HepG2 (cell line): ENCODE results near the gene ADPRHL1. TPM values are rescaled to one million over a fixed set of nuclear protein-coding genes. Genes with fewer than 3 reads are reported as not detected.
A peak's percentile ranks its signal among the peaks of the same experiment; 100 is the strongest.

ENCODE experiments used
- BHLHE40 ChIP-seq: IDR thresholded peaks from 2 replicates; pipeline ENCODE4 v1.6.1; 2011; ENCODE audit warnings: low read length, improper control_type of control experiment
- FOXP4 ChIP-seq: sonication (generic); formaldehyde crosslinking; IDR thresholded peaks from 2 replicates; pipeline ENCODE4 v1.4.0; 2020; ENCODE audit warnings: missing genetic modification reagents
- HNF1A ChIP-seq, 2 experiments: sonication (generic) in 1 of 2; formaldehyde crosslinking in 1 of 2; IDR thresholded peaks; 2 replicates each; pipeline versions ENCODE4 v1.4.0 to v1.6.1; 2016 to 2020; ENCODE audit warnings: borderline replicate concordance in 1 of 2, low read depth in 1 of 2, mild to moderate bottlenecking in 1 of 2, missing genetic modification reagents in 1 of 2
- HNRNPL ChIP-seq: fragments of 200-400 bp; formaldehyde crosslinking; IDR thresholded peaks from 2 replicates; pipeline ENCODE4 v1.6.1; 2017; ENCODE audit warnings: mild to moderate bottlenecking, low read depth, low read length
- POLR2AphosphoS5 ChIP-seq: IDR thresholded peaks from 2 replicates; pipeline ENCODE4 v1.6.1; 2012; ENCODE audit warnings: low read depth, low read length
- TRAFD1 ChIP-seq: sonication (generic); formaldehyde crosslinking; IDR thresholded peaks from 2 replicates; pipeline ENCODE4 v1.5.1; 2020; ENCODE audit warnings: missing genetic modification reagents, mild to moderate bottlenecking, borderline replicate concordance
- U2AF2 ChIP-seq: fragments of 200-400 bp; formaldehyde crosslinking; IDR thresholded peaks from 2 replicates; pipeline ENCODE4 v1.6.1; 2017; ENCODE audit warnings: low read depth, mild to moderate bottlenecking, low read length
- ZBTB40 ChIP-seq, 2 experiments: fragments of 450-650 bp in 1 of 2; sonication (generic) in 1 of 2; formaldehyde crosslinking in 1 of 2; IDR thresholded peaks; 2 replicates each; pipeline versions ENCODE4 v1.6.1 to v1.8.0; 2016 to 2022; ENCODE audit warnings: antibody characterized with exemption in 1 of 2, mild to moderate bottlenecking in 1 of 2, missing genetic modification reagents in 1 of 2
- ZMYM4 ChIP-seq: sonication (generic); formaldehyde crosslinking; IDR thresholded peaks from 2 replicates; pipeline ENCODE4 v1.8.1; 2023; ENCODE audit warnings: mild to moderate bottlenecking, missing genetic modification reagents
- ZNF430 ChIP-seq: sonication (generic); formaldehyde crosslinking; IDR thresholded peaks from 2 replicates; pipeline ENCODE4 v1.9.0; 2021; ENCODE audit warnings: mild to moderate bottlenecking, missing genetic modification reagents
- polyA plus RNA-seq, 8 experiments: library from polyadenylated mRNA; depleted of rRNA in 3 of 8; stranded (reverse) in 7 of 8; unstranded in 1 of 8; fragments of >200 nt; fragmentation: Illumina TruSeq in 4 of 8; extraction: Trizol in 4 of 8; gene quantifications; 2 replicates each; pipeline versions ENCODE4 v1.2.1 to v1.2.3, GENCODE V29; 2011 to 2016; ENCODE audit warnings: low read depth in 4 of 8, missing spikeins in 1 of 8, mixed read lengths in 1 of 8; ENCODE audit not compliant: insufficient read depth in 1 of 8
- total RNA-seq, 5 experiments: library from RNA; depleted of rRNA; stranded (reverse); fragments of >200 nt; fragmentation: Illumina TruSeq; extraction: Trizol; gene quantifications; 2 replicates each; pipeline ENCODE4 v1.2.3, GENCODE V29; 2016; ENCODE audit warnings: low read depth in 1 of 5

ADPRHL1 gene
- total and polyA plus RNA-seq, 2 of the 13 experiments (the other 11 are each of a cell fraction or from before 2014, with no cell fraction given): 0.34 to 0.40 TPM

- TF ChIP-seq TRAFD1 (CRISPR knock-in tag): peak; percentile 81; the same call in 1 of the 2 replicates
- no peak for TF ChIP-seq HNRNPL
- no peak for TF ChIP-seq U2AF2
- TF ChIP-seq ZMYM4 (CRISPR knock-in tag): peak; percentile 70
- TF ChIP-seq POLR2AphosphoS5: peak; percentile 73
- peak; percentile 30; the same call in 1 of the 2 replicates for TF ChIP-seq HNF1A (IDR thresholded peaks at IDR 0.05; ENCODE audit: low read depth)
- TF ChIP-seq HNF1A (CRISPR knock-in tag; IDR thresholded peaks at IDR 0.05; ENCODE audit: borderline replicate concordance): peak; percentile 39; the same call in 1 of the 2 replicates
- TF ChIP-seq ZBTB40 (IDR thresholded peaks at IDR 0.05): no peak
- 0 out of 2 replicates have a peak, but pooled peaks have one; percentile 23 for TF ChIP-seq ZBTB40 (CRISPR knock-in tag; IDR thresholded peaks at IDR 0.05)
- peak; percentile 16; the same call in 1 of the 2 replicates for TF ChIP-seq BHLHE40
- peak; percentile 48 for TF ChIP-seq FOXP4 (CRISPR knock-in tag)
- peak; percentile 60; the same call in 1 of the 2 replicates for TF ChIP-seq ZNF430 (CRISPR knock-in tag)
These were observed 15.8 kb downstream of the ADPRHL1 start (continued) for GRCh38 chr13:113437408-113438010.
